ENCODE measurements around the gene JAK3.

GRCh38 chr19:17855280-17856152, 7.7 kb upstream of the JAK3 start:
- no peak for TF ChIP-seq GABPA (IDR thresholded peaks at IDR 0.05; ENCODE audit: low read depth)
- no peak for TF ChIP-seq JUND (IDR thresholded peaks at IDR 0.05)
- TF ChIP-seq POLR2AphosphoS5 (IDR thresholded peaks at IDR 0.05; ENCODE audit: low read depth, low read length) = no peak
- TF ChIP-seq CTCF (IDR thresholded peaks at IDR 0.05) = peak; percentile 92
- no peak for TF ChIP-seq TEAD4 (IDR thresholded peaks at IDR 0.05; ENCODE audit: borderline replicate concordance, insufficient read depth)
- no peak for TF ChIP-seq PBX3 (IDR thresholded peaks at IDR 0.05)
- no peak for TF ChIP-seq ZBTB33 (IDR thresholded peaks at IDR 0.05; ENCODE audit: borderline replicate concordance, low read depth)
- TF ChIP-seq EP300 (IDR thresholded peaks at IDR 0.05; ENCODE audit: borderline replicate concordance in 1 of 2, low read depth in 1 of 2, low read length in 1 of 2) = no peak
- no peak for TF ChIP-seq FOXM1 (IDR thresholded peaks at IDR 0.05; ENCODE audit: low read depth)
- TF ChIP-seq USF1 (IDR thresholded peaks at IDR 0.05; ENCODE audit: borderline replicate concordance, low read depth) = no peak
- peak; percentile 98 for TF ChIP-seq RAD21 (IDR thresholded peaks at IDR 0.05; ENCODE audit: low read length)
- no peak for TF ChIP-seq FOSL2 (IDR thresholded peaks at IDR 0.05; ENCODE audit: borderline replicate concordance, low read depth)

All from SK-N-SH (cell line).